ENCODE data around the gene PCDH1.

GRCh38 chr5:141825241-141825671 is 53.0 kb downstream of the PCDH1 start:
- no peak for TF ChIP-seq CTCF (IDR thresholded peaks at IDR 0.05)
- no peak for TF ChIP-seq POLR2A (IDR thresholded peaks at IDR 0.05)

All from right lobe of liver (tissue), 4 donors.